Activated CD8-positive, alpha-beta T cell treated with anti-CD3 and anti-CD28 coated beads for 36 hours (primary cell): ENCODE data around the gene MBOAT2. TPM values are rescaled to one million over a fixed set of nuclear protein-coding genes. Genes with fewer than 3 reads are reported as not detected.

Experiments
- ATAC-seq: fragments of 200-7000 bp; cut with Tn5 transposase; one replicate; pipeline ENCODE4 v1.10.0; 2021; ENCODE audit warnings: mild to moderate bottlenecking, moderate library complexity
- CTCF ChIA-PET: fragments of 350-600 bp; sonication (Branson Sonifier 250); formaldehyde crosslinking; loops from one replicate; lab custom pipeline; 2021; ENCODE audit warnings: antibody characterized with exemption; lab: Charles Lee
- POLR2A ChIA-PET: fragments of 350-600 bp; sonication (Branson Sonifier 250); formaldehyde crosslinking; loops from one replicate; lab custom pipeline; 2021; ENCODE audit warnings: antibody characterized with exemption; lab: Charles Lee
- DNase-seq: peaks from one replicate; pipeline ENCODE4 v3.0.0-alpha.2; 2020
- H3K27ac Mint-ChIP-seq: one replicate; pipeline ENCODE4 v1.8.0; 2021; ENCODE audit warnings: mild to moderate bottlenecking, mixed read lengths
- H3K27me3 Mint-ChIP-seq: one replicate; pipeline ENCODE4 v1.8.0; 2021; ENCODE audit warnings: mixed read lengths
- H3K36me3 Mint-ChIP-seq: one replicate; pipeline ENCODE4 v1.8.0; 2021; ENCODE audit warnings: low read depth, mixed read lengths
- H3K4me1 Mint-ChIP-seq: one replicate; pipeline ENCODE4 v1.8.0; 2021; ENCODE audit warnings: low read depth, mixed read lengths
- H3K4me3 Mint-ChIP-seq: one replicate; pipeline ENCODE4 v1.8.0; 2021; ENCODE audit warnings: mild to moderate bottlenecking, moderate library complexity, mixed read lengths
- H3K9me3 Mint-ChIP-seq: one replicate; pipeline ENCODE4 v1.8.0; 2021; ENCODE audit warnings: mixed read lengths
- CTCF ChIP-seq: fragments of 200-600 bp; IDR thresholded peaks from one replicate; pipeline ENCODE4 v1.8.0; 2022; ENCODE audit warnings: antibody characterized with exemption, mild to moderate bottlenecking
- intact Hi-C: fragments of 100-400 bp; cut with micrococcal nuclease; formaldehyde crosslinking; loops from one replicate; pipeline ENCODE4 v1.10.0; 2022
- total RNA-seq, 2 experiments: library from RNA; stranded (reverse); gene quantifications; one replicate each; pipeline ENCODE4 v1.2.3, GENCODE V29; 2021

Gene MBOAT2
- total RNA-seq, 2 experiments from 2014 or later = 2.9 to 3.0 TPM

DNA sequence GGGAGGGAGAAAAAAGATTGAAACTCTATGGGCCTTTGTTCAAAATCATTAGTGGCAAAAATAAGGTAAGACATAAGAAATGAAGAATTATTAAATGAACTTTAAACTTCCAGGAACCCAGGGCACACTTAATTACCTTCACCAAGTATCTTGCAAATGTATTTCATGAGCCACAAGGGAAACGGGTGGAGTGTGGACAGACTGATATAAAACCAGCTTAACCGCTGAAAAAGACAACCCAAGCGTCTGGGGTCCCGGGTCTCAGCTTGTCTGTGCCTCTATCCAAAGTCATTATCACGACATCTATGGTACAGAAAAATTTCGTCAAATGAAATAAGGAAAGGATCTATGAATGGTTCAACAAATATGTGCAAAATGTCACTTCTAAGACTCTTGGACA, 13.9 kb upstream of the MBOAT2 start:
- CTCF ChIA-PET = interaction anchor here (0.8 kb wide), 1 partner anchor 10 kb away, joined by 3 read pairs; no protein-coding TSS in a partner anchor

GRCh38 chr2:9015998-9016397, 12.5 kb upstream of the MBOAT2 start:
- ATAC-seq (no peak), DNase-seq (no peak)
- H3K27me3 Mint-ChIP-seq = peaks cover 7% of the 10 kb centered on the region
- no peak overlapping the region for H3K4me3 Mint-ChIP-seq
- no peak for TF ChIP-seq CTCF
- H3K36me3 Mint-ChIP-seq = no peaks in the 10 kb centered on the region
- POLR2A ChIA-PET = no interaction called here
- no peaks in the 10 kb centered on the region for H3K9me3 Mint-ChIP-seq
- H3K27ac Mint-ChIP-seq = no peak overlapping the region
- CTCF ChIA-PET = no interaction called here
- H3K4me1 Mint-ChIP-seq = no peaks in the 10 kb centered on the region
- intact Hi-C loops = no loop called here

More for the DNA sequence above, 13.9 kb upstream of the MBOAT2 start:
- no peak for DNase-seq
- H3K9me3 Mint-ChIP-seq = no peaks in the 10 kb centered on the region
- intact Hi-C loops = no loop called here
- H3K4me3 Mint-ChIP-seq = no peak overlapping the region
- no peaks in the 10 kb centered on the region for H3K4me1 Mint-ChIP-seq
- TF ChIP-seq CTCF = no peak
- POLR2A ChIA-PET = no interaction called here
- ATAC-seq = no peak
- H3K27ac Mint-ChIP-seq = no peak overlapping the region
- peaks cover 7% of the 10 kb centered on the region for H3K27me3 Mint-ChIP-seq
- no peaks in the 10 kb centered on the region for H3K36me3 Mint-ChIP-seq

DNA sequence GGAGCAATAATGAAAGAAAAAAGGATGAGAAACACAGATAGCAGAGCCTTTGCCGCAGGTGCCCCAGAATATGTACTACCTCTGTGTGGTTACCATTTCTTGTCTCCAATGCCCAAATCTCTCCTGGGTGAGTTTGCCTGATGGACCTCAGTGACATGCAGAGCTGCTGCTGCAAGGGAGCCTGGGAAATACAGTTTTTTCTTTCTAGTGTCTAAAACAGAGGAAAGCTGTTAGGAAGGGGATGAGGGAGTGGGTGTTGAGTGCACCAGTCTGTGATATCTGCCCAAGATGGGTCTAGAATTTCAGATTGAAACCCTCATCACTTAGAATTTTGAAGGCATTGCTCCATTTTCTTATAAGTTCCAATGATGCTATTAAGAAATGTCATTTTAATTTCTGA, 9.9 kb upstream of the MBOAT2 start:
- ChIA-PET POLR2A (interaction anchor here (0.6 kb wide), 1 partner anchor 14 kb away, joined by 3 read pairs; no protein-coding TSS in a partner anchor), CTCF (no interaction called here)
- no peak overlapping the region for H3K4me3 Mint-ChIP-seq
- DNase-seq (no peak), ATAC-seq (no peak)
- H3K27ac Mint-ChIP-seq = no peak overlapping the region
- H3K36me3 Mint-ChIP-seq = no peaks in the 10 kb centered on the region
- no peak for TF ChIP-seq CTCF
- intact Hi-C loops = no loop called here
- H3K27me3 Mint-ChIP-seq = peaks cover 4% of the 10 kb centered on the region
- no peaks in the 10 kb centered on the region for H3K9me3 Mint-ChIP-seq
- H3K4me1 Mint-ChIP-seq = no peaks in the 10 kb centered on the region

DNA sequence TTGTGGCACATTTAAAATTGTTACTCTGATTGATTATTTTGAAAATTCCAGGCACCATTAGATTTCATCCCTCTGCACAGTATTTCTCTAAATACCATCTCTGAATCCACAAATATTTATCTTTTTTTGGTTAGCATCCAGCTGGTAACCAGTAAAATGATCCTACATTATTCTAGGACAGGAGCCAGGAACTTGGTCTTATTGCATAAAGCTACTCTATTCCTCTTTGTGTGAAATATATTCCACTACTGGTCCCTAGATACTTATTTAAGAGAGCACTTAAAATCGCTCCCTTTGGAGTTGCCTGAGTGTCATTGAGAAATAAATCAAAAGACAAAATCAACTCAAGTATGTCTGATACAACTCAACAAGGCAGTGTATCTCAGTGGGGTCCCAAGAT, 7.4 kb upstream of the MBOAT2 start:
- intact Hi-C loops = no loop called here
- Mint-ChIP-seq H3K27me3 (peaks cover 2% of the 10 kb centered on the region), H3K36me3 (no peaks in the 10 kb centered on the region), H3K27ac (no peak overlapping the region), H3K4me1 (no peaks in the 10 kb centered on the region), H3K4me3 (no peak overlapping the region), H3K9me3 (no peaks in the 10 kb centered on the region)
- POLR2A ChIA-PET = no interaction called here
- ATAC-seq (no peak), DNase-seq (no peak)
- no peak for TF ChIP-seq CTCF
- CTCF ChIA-PET = no interaction called here

GRCh38 chr2:9008951-9009664, 5.6 kb upstream of the MBOAT2 start:
- no peak for TF ChIP-seq CTCF
- intact Hi-C loops = no loop called here

More at GRCh38 chr2:9008951-9009664, 5.6 kb upstream of the MBOAT2 start:
- H3K9me3 Mint-ChIP-seq = no peaks in the 10 kb centered on the region
- ChIA-PET POLR2A (no interaction called here), CTCF (no interaction called here)
- no peaks in the 10 kb centered on the region for H3K4me1 Mint-ChIP-seq
- ATAC-seq = no peak
- H3K36me3 Mint-ChIP-seq = no peaks in the 10 kb centered on the region
- H3K27ac Mint-ChIP-seq = no peak overlapping the region
- peaks cover 2% of the 10 kb centered on the region for H3K27me3 Mint-ChIP-seq
- DNase-seq = no peak
- H3K4me3 Mint-ChIP-seq = no peak overlapping the region
